H1 (cell line): ENCODE data around the gene ABI1. TPM values are rescaled to one million over a fixed set of nuclear protein-coding genes. Genes with fewer than 3 reads are reported as not detected.

Experiments
- CTCF ChIA-PET: fragments of 300-600 bp; sonication (Branson Sonifier 250); formaldehyde crosslinking; loops from one replicate; lab custom pipeline; 2021; ENCODE audit not compliant: partially characterized antibody; lab: Charles Lee
- POLR2A ChIA-PET: fragments of 300-600 bp; sonication (Branson Sonifier 250); formaldehyde crosslinking; loops from one replicate; lab custom pipeline; 2021; ENCODE audit warnings: inconsistent platforms; ENCODE audit not compliant: partially characterized antibody; lab: Charles Lee
- DNase-seq, 2 experiments: peaks; one replicate each; pipeline versions ENCODE4 v3.0.0 to v3.0.0-alpha.2; 2010 to 2022; ENCODE audit warnings: low spot score in 2 of 2, low read depth in 1 of 2, mixed read lengths in 1 of 2
- FAIRE-seq: peaks from 2 replicates; lab custom pipeline; 2011; peaks lifted over from hg19 to GRCh38; lab: Jason Lieb, UNC
- H2AFZ ChIP-seq: 2 replicates; pipeline ENCODE4 v1.8.1; 2012; ENCODE audit warnings: low read length, inconsistent platforms
- H2AK5ac ChIP-seq: 2 replicates; pipeline ENCODE4 v1.6.1; 2013; ENCODE audit warnings: low read depth, low read length
- H2BK120ac ChIP-seq: replicated peaks from 2 replicates; pipeline ENCODE3; 2013; ENCODE audit warnings: low read depth, low read length, inconsistent platforms
- H2BK12ac ChIP-seq: 2 replicates; pipeline ENCODE4 v1.6.1; 2013; ENCODE audit warnings: low read depth, low read length
- H2BK15ac ChIP-seq: 2 replicates; pipeline ENCODE4 v1.6.1; 2013; ENCODE audit warnings: low read length
- H2BK20ac ChIP-seq: 2 replicates; pipeline ENCODE4 v1.6.1; 2013; ENCODE audit warnings: low read length
- H2BK5ac ChIP-seq: 2 replicates; pipeline ENCODE4 v1.6.1; 2013; ENCODE audit warnings: low read depth, low read length
- H3K14ac ChIP-seq: 2 replicates; pipeline ENCODE4 v1.6.1; 2013; ENCODE audit warnings: inconsistent platforms; ENCODE audit not compliant: insufficient read length
- H3K18ac ChIP-seq: 2 replicates; pipeline ENCODE4 v1.6.1; 2013; ENCODE audit warnings: low read length; ENCODE audit errors: extremely low read depth
- H3K23ac ChIP-seq: 2 replicates; pipeline ENCODE4 v1.6.1; 2013; ENCODE audit warnings: inconsistent platforms; ENCODE audit not compliant: insufficient read length
- H3K23me2 ChIP-seq: 2 replicates; pipeline ENCODE4 v1.6.1; 2013; ENCODE audit warnings: low read depth, low read length
- H3K27ac ChIP-seq: 2 replicates; pipeline ENCODE4 v1.6.1; 2011; ENCODE audit warnings: low read depth, low read length, inconsistent platforms
- H3K27me3 ChIP-seq, 4 experiments: replicated peaks in 1 of 4; 1 replicate in 1 of 4; 2 replicates in 3 of 4; pipeline versions ENCODE4 v1.6.1 to v1.8.1; 2011 to 2013; ENCODE audit warnings: low read length in 3 of 4, mild to moderate bottlenecking in 3 of 4, inconsistent platforms in 2 of 4, mixed read lengths in 2 of 4, moderate library complexity in 1 of 4; ENCODE audit not compliant: control insufficient read depth in 3 of 4, insufficient read depth in 3 of 4; ENCODE audit errors: extremely low read depth in 1 of 4
- H3K36me3 ChIP-seq, 4 experiments: 2 replicates each; pipeline versions ENCODE4 v1.6.1 to v1.8.1; 2011 to 2013; ENCODE audit warnings: mild to moderate bottlenecking in 4 of 4, low read length in 3 of 4, moderate library complexity in 2 of 4, control low read depth in 1 of 4, inconsistent platforms in 1 of 4; ENCODE audit not compliant: insufficient read depth in 4 of 4, control insufficient read depth in 2 of 4
- H3K4ac ChIP-seq: replicated peaks from 2 replicates; pipeline ENCODE3; 2013; ENCODE audit warnings: low read length, low read depth, mixed read lengths, inconsistent platforms; ENCODE audit not compliant: insufficient read length
- H3K4me1 ChIP-seq, 4 experiments: replicated peaks in 1 of 4; 1 replicate in 1 of 4; 2 replicates in 3 of 4; pipeline versions ENCODE4 v1.6.1 to v1.8.1; 2011 to 2013; ENCODE audit warnings: low read length in 3 of 4, inconsistent platforms in 2 of 4, mixed read lengths in 1 of 4; ENCODE audit not compliant: insufficient read depth in 4 of 4, control insufficient read depth in 3 of 4
- H3K4me2 ChIP-seq, 2 experiments: 2 replicates each; pipeline versions ENCODE4 v1.6.1 to v1.8.1; 2011 to 2013; ENCODE audit warnings: low read depth in 2 of 2, low read length in 2 of 2, control low read depth in 1 of 2, inconsistent platforms in 1 of 2, mild to moderate bottlenecking in 1 of 2; ENCODE audit not compliant: insufficient read depth in 1 of 2
- H3K4me3 ChIP-seq, 4 experiments: fragments of 200-600, 300-600 bp in 1 of 4; sonication (generic), shearing (Covaris generic), sonication (Bioruptor Twin) in 1 of 4; 2 replicates each; pipeline versions ENCODE4 v1.5.1 to v1.8.1; 2011 to 2016; ENCODE audit warnings: low read length in 4 of 4, low read depth in 3 of 4, control low read depth in 2 of 4, inconsistent platforms in 2 of 4, mild to moderate bottlenecking in 2 of 4, mixed read lengths in 1 of 4, moderate library complexity in 1 of 4; ENCODE audit not compliant: insufficient read depth in 2 of 4; ENCODE audit errors: extremely low read depth in 1 of 4
- H3K56ac ChIP-seq: replicated peaks from 2 replicates; pipeline ENCODE3; 2013; ENCODE audit warnings: low read depth, mild to moderate bottlenecking, mixed read lengths, low read length, inconsistent platforms; ENCODE audit not compliant: insufficient read length
- H3K79me1 ChIP-seq: 2 replicates; pipeline ENCODE4 v1.6.1; 2013; ENCODE audit warnings: low read depth, low read length, control low read depth
- H3K79me2 ChIP-seq, 2 experiments: 2 replicates each; pipeline versions ENCODE4 v1.6.1 to v1.8.1; 2012 to 2013; ENCODE audit warnings: low read length in 2 of 2, mild to moderate bottlenecking in 2 of 2, inconsistent platforms in 1 of 2; ENCODE audit not compliant: insufficient read depth in 2 of 2, control insufficient read depth in 1 of 2
- H3K9ac ChIP-seq, 4 experiments: replicated peaks in 1 of 4; 1 replicate in 1 of 4; 2 replicates in 3 of 4; pipeline versions ENCODE4 v1.6.1 to v1.8.1; 2011 to 2013; ENCODE audit warnings: low read depth in 3 of 4, low read length in 3 of 4, control low read depth in 2 of 4, mild to moderate bottlenecking in 2 of 4, moderate library complexity in 2 of 4, inconsistent platforms in 1 of 4; ENCODE audit errors: extremely low read depth in 1 of 4
- H3K9me3 ChIP-seq, 2 experiments: 2 replicates each; pipeline versions ENCODE4 v1.6.1 to v1.8.1; 2012 to 2013; ENCODE audit warnings: mild to moderate bottlenecking in 2 of 2, moderate library complexity in 2 of 2, control low read depth in 1 of 2, inconsistent platforms in 1 of 2, low read depth in 1 of 2, low read length in 1 of 2, mixed read lengths in 1 of 2; ENCODE audit not compliant: insufficient read depth in 2 of 2
- H4K20me1 ChIP-seq, 2 experiments: replicated peaks in 1 of 2; 2 replicates each; pipeline versions ENCODE3 to v1.8.1; 2011 to 2013; ENCODE audit warnings: inconsistent platforms in 2 of 2, low read length in 2 of 2, mild to moderate bottlenecking in 1 of 2; ENCODE audit not compliant: insufficient read depth in 2 of 2, control insufficient read depth in 1 of 2
- H4K5ac ChIP-seq: 2 replicates; pipeline ENCODE4 v1.6.1; 2013; ENCODE audit warnings: low read length, low read depth, mixed read lengths, inconsistent platforms; ENCODE audit not compliant: insufficient read length
- H4K8ac ChIP-seq: 2 replicates; pipeline ENCODE4 v1.8.0; 2013; ENCODE audit warnings: mild to moderate bottlenecking, moderate library complexity, low read length, inconsistent platforms; ENCODE audit not compliant: insufficient read depth; ENCODE audit errors: extremely low read depth
- H4K91ac ChIP-seq: replicated peaks from 2 replicates; pipeline ENCODE3; 2013; ENCODE audit warnings: low read length, mixed read lengths, inconsistent platforms; ENCODE audit not compliant: insufficient read length
- WGBS, 2 experiments: shearing (Covaris generic) in 1 of 2; methylation state at CpG; one replicate each; pipeline versions ENCODE4 v1.1.6 to v1.1.7; 2013 to 2015; ENCODE audit warnings: low lambda C conversion rate in 2 of 2, mixed read lengths in 2 of 2, inconsistent platforms in 1 of 2, low coverage in 1 of 2, missing lambda C conversion rate in 1 of 2; ENCODE audit not compliant: insufficient replicate concordance in 2 of 2, insufficient coverage in 1 of 2, insufficient read length in 1 of 2; ENCODE audit errors: extremely low coverage in 1 of 2, missing lambda C conversion rate in 1 of 2; 5-methylcytosine and 5-hydroxymethylcytosine counted together
- polyA plus RNA-seq, 7 experiments: library from polyadenylated mRNA; depleted of rRNA in 3 of 7; stranded (reverse) in 5 of 7; unstranded in 2 of 7; fragments of >200 nt in 5 of 7; fragments of 200-250 nt in 2 of 7; gene quantifications; 1 replicate in 5 of 7; 2 replicates in 1 of 7; 4 replicates in 1 of 7; pipeline versions ENCODE4 v1.2.1 to v1.2.3, GENCODE V29; 2011 to 2013; ENCODE audit warnings: missing spikeins in 2 of 7, mixed read lengths in 2 of 7
- total RNA-seq: library from RNA; stranded (reverse); fragmentation: NEBNext Ultra II Directional; extraction: Animal tissue kit (Norgen Biotek cat#: 25700); gene quantifications from 2 replicates; pipeline ENCODE4 v1.2.1, GENCODE V29; 2021

The ABI1 gene
- total and polyA plus RNA-seq, 2 of the 8 experiments (the other 6 are each of a cell fraction or from before 2014, with no cell fraction given), result 35.4 to 37.0 TPM

DNA sequence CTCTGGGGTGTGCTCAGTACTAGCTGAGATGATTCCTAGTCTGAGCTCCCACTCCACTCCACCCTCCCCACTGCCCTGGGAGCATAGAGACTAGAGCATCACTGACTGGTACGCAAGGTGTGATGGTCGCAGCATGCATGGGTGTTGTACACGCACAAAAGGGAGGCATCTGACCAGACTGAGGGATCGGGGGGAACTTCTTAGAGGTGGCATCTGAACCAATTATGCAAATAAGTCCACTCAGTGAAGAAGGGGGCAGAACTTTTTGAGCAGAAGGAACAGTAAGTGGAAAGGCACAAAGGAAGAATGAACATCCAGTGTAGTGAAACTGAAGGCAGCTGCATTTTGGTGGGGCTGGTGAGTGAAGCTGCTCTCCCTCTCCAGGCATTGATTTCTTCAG, 137.7 kb downstream of the ABI1 start:
- CTCF ChIA-PET, result interaction anchor here (0.7 to 8.2 kb wide), 4 partner anchors 8 to 156 kb away, joined by 3 to 147 read pairs (median 3); no protein-coding TSS in a partner anchor

More for the DNA sequence above, 137.7 kb downstream of the ABI1 start:
- peaks cover 0 to 31% (median 15%) of the 10 kb centered on the region in 4 experiments; a peak in 6 of 8 replicates for H3K36me3 ChIP-seq
- POLR2A ChIA-PET, result no interaction called here
- no peaks in the 10 kb centered on the region for H3K4me1 ChIP-seq
- FAIRE-seq, result no peak
- H4K20me1 ChIP-seq, result peaks cover 0 to 1% of the 10 kb centered on the region in 2 experiments
- no peaks in the 10 kb centered on the region for H3K23me2 ChIP-seq
- H2BK12ac ChIP-seq, result no peak overlapping the region
- H4K8ac ChIP-seq, result no peak overlapping the region
- no peak overlapping the region for H3K18ac ChIP-seq
- H3K79me1 ChIP-seq, result 0 out of 2 replicates have a peak, but pooled peaks cover 2% of the 10 kb centered on the region
- no peak overlapping the region for H3K23ac ChIP-seq
- H2AFZ ChIP-seq, result no peak overlapping the region
- no peak overlapping the region for H3K14ac ChIP-seq
- no peak for DNase-seq
- H2BK5ac ChIP-seq, result no peak overlapping the region
- no peak overlapping the region for H3K4me3 ChIP-seq
- H2BK15ac ChIP-seq, result no peak overlapping the region
- H3K4me2 ChIP-seq, result no peak overlapping the region
- no peak overlapping the region for H2BK20ac ChIP-seq
- H3K27me3 ChIP-seq, result no peaks in the 10 kb centered on the region
- no peak overlapping the region for H3K27ac ChIP-seq
- H2AK5ac ChIP-seq, result no peak overlapping the region
- H3K56ac ChIP-seq, result no peak overlapping the region
- H3K79me2 ChIP-seq, result no peaks in the 10 kb centered on the region
- H4K91ac ChIP-seq, result no peak overlapping the region
- no peaks in the 10 kb centered on the region for H3K9me3 ChIP-seq
- no peak overlapping the region for H3K4ac ChIP-seq
- H3K9ac ChIP-seq, result no peak overlapping the region
- H4K5ac ChIP-seq, result no peak overlapping the region
- H2BK120ac ChIP-seq, result no peak overlapping the region
- 86% methylated on average over 4 of the region's 4 CpGs; no CpG with 5 or more reads in 1 of the 2 experiments for WGBS, 2 experiments
